WTC11 (cell line): ENCODE data around the gene RSBN1L. TPM values are rescaled to one million over a fixed set of nuclear protein-coding genes. Genes with fewer than 3 reads are reported as not detected.

Experiments
- ARID4B ChIP-seq: sonication (generic); formaldehyde crosslinking; IDR thresholded peaks from 2 replicates; pipeline ENCODE4 v1.8.0; 2023; ENCODE audit warnings: missing genetic modification reagents, mild to moderate bottlenecking, borderline replicate concordance
- ATF2 ChIP-seq: sonication (generic); formaldehyde crosslinking; IDR thresholded peaks from 2 replicates; pipeline ENCODE4 v1.8.1; 2022; ENCODE audit warnings: low read depth, missing genetic modification reagents, borderline replicate concordance
- CREM ChIP-seq: sonication (generic); formaldehyde crosslinking; IDR thresholded peaks from 2 replicates; pipeline ENCODE4 v1.8.1; 2022; ENCODE audit warnings: mild to moderate bottlenecking, missing genetic modification reagents, moderate library complexity
- FOXK1 ChIP-seq: sonication (generic); formaldehyde crosslinking; IDR thresholded peaks from 2 replicates; pipeline ENCODE4 v1.8.0; 2022; ENCODE audit warnings: mild to moderate bottlenecking, moderate library complexity, missing genetic modification reagents
- FOXP1 ChIP-seq: sonication (generic); formaldehyde crosslinking; IDR thresholded peaks from 2 replicates; pipeline ENCODE4 v1.8.0; 2022; ENCODE audit warnings: missing genetic modification reagents, mild to moderate bottlenecking, moderate library complexity, borderline replicate concordance
- FOXP4 ChIP-seq: sonication (generic); formaldehyde crosslinking; IDR thresholded peaks from 2 replicates; pipeline ENCODE4 v1.8.0; 2022; ENCODE audit warnings: mild to moderate bottlenecking, missing genetic modification reagents
- GRHL2 ChIP-seq: fragments of 250-450 bp; sonication (Bioruptor Pico); IDR thresholded peaks from 2 replicates; pipeline ENCODE4 v1.8.0; 2022; ENCODE audit warnings: mild to moderate bottlenecking, moderate library complexity; ENCODE audit not compliant: insufficient replicate concordance, severe bottlenecking
- HMGXB4 ChIP-seq: sonication (generic); formaldehyde crosslinking; IDR thresholded peaks from 2 replicates; pipeline ENCODE4 v1.8.1; 2023; ENCODE audit warnings: mild to moderate bottlenecking, moderate library complexity, missing genetic modification reagents
- NFE2L1 ChIP-seq: sonication (generic); formaldehyde crosslinking; IDR thresholded peaks from 2 replicates; pipeline ENCODE4 v1.8.1; 2023; ENCODE audit warnings: missing genetic modification reagents
- PRDM15 ChIP-seq: sonication (generic); formaldehyde crosslinking; IDR thresholded peaks from 2 replicates; pipeline ENCODE4 v1.8.0; 2022; ENCODE audit warnings: missing genetic modification reagents
- SP1 ChIP-seq: sonication (generic); formaldehyde crosslinking; conservative IDR thresholded peaks from 2 replicates; pipeline ENCODE4 v1.8.1; 2022; ENCODE audit warnings: missing genetic modification reagents
- STAT6 ChIP-seq: sonication (generic); formaldehyde crosslinking; conservative IDR thresholded peaks from 2 replicates; pipeline ENCODE4 v1.8.1; 2023; ENCODE audit warnings: mild to moderate bottlenecking, low read depth, missing genetic modification reagents, moderate library complexity
- TCF7 ChIP-seq: sonication (generic); formaldehyde crosslinking; IDR thresholded peaks from 2 replicates; pipeline ENCODE4 v1.8.0; 2022; ENCODE audit warnings: mild to moderate bottlenecking, low read depth, missing genetic modification reagents, moderate library complexity
- ZNF423 ChIP-seq: fragments of 250-450 bp; sonication (Bioruptor Pico); IDR thresholded peaks from 2 replicates; pipeline ENCODE4 v2.1.2; 2022; ENCODE audit warnings: mild to moderate bottlenecking, moderate library complexity
- ZNF512 ChIP-seq: sonication (generic); formaldehyde crosslinking; IDR thresholded peaks from 2 replicates; pipeline ENCODE4 v1.8.1; 2022; ENCODE audit warnings: missing genetic modification reagents, borderline replicate concordance
- ZSCAN18 ChIP-seq: fragments of 250-450 bp; sonication (Bioruptor Pico); IDR thresholded peaks from 2 replicates; pipeline ENCODE4 v2.1.2; 2022; ENCODE audit warnings: mild to moderate bottlenecking, moderate library complexity
- total RNA-seq: library from RNA; stranded (reverse); gene quantifications from 3 replicates; pipeline ENCODE4 v1.2.3, GENCODE V29; 2021

Gene RSBN1L
- total RNA-seq, 1 experiment from 2014 or later: 16.8 TPM

GRCh38 chr7:77798394-77799077 lies 102.3 kb downstream of the RSBN1L start, which contains the start of the genes PHTF2 and TMEM60 (continued):
- TF ChIP-seq STAT6 (CRISPR knock-in tag) (no peak), HMGXB4 (CRISPR knock-in tag) (peak; percentile 95), PRDM15 (no peak), NFE2L1 (CRISPR knock-in tag) (0 out of 2 replicates have a peak, but pooled peaks have one; percentile 11), ZNF423 (CRISPR knock-in tag) (no peak), ARID4B (0 out of 2 replicates have a peak, but pooled peaks have one; percentile 9), CREM (CRISPR knock-in tag) (peak; percentile 20; the same call in 1 of the 2 replicates), ATF2 (CRISPR knock-in tag) (no peak), SP1 (CRISPR knock-in tag) (peak; percentile 74; the same call in 1 of the 2 replicates), TCF7 (CRISPR knock-in tag) (no peak), ZNF512 (CRISPR knock-in tag) (no peak), ZSCAN18 (no peak), GRHL2 (CRISPR knock-in tag) (no peak), FOXP1 (CRISPR knock-in tag) (peak; percentile 45; the same call in 1 of the 2 replicates), FOXP4 (CRISPR knock-in tag) (peak; percentile 71; the same call in 1 of the 2 replicates), FOXK1 (CRISPR knock-in tag) (peak; percentile 37; the same call in 1 of the 2 replicates)
